Cardiac fibroblast (primary cell): ENCODE data around the gene MED13L.

Experiments
- DNase-seq, 2 donors: peaks; one replicate each; pipeline versions ENCODE4 v3.0.0 to v3.0.0-alpha.2; 2010; ENCODE audit warnings: low read depth in 2 of 2
- H3K4me3 ChIP-seq, 2 donors: replicated peaks in 1 of 2; 1 replicate in 1 of 2; 2 replicates in 1 of 2; pipeline ENCODE4 v1.5.1; 2011; ENCODE audit warnings: low read depth in 2 of 2, low read length in 2 of 2, mild to moderate bottlenecking in 2 of 2, moderate library complexity in 1 of 2
- TF ChIP-seq, protein P1 (sequence below): IDR thresholded peaks from one replicate; pipeline ENCODE4 v1.5.1; 2011; ENCODE audit warnings: low read depth, mild to moderate bottlenecking, low read length, inconsistent platforms

MED13L gene

GRCh38 chr12:115998119-115998633, 279.3 kb downstream of the MED13L start:
- TF ChIP-seq, protein P1, sequence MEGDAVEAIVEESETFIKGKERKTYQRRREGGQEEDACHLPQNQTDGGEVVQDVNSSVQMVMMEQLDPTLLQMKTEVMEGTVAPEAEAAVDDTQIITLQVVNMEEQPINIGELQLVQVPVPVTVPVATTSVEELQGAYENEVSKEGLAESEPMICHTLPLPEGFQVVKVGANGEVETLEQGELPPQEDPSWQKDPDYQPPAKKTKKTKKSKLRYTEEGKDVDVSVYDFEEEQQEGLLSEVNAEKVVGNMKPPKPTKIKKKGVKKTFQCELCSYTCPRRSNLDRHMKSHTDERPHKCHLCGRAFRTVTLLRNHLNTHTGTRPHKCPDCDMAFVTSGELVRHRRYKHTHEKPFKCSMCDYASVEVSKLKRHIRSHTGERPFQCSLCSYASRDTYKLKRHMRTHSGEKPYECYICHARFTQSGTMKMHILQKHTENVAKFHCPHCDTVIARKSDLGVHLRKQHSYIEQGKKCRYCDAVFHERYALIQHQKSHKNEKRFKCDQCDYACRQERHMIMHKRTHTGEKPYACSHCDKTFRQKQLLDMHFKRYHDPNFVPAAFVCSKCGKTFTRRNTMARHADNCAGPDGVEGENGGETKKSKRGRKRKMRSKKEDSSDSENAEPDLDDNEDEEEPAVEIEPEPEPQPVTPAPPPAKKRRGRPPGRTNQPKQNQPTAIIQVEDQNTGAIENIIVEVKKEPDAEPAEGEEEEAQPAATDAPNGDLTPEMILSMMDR, result peak; percentile 50
- H3K4me3 ChIP-seq, result no peak overlapping the region
- DNase-seq, result peak; percentile 76 to 79

- DNase-seq, result no peak
- TF ChIP-seq, protein P1, result no peak
- H3K4me3 ChIP-seq, result no peak overlapping the region
Measured at GRCh38 chr12:115993737-115994136, 283.8 kb downstream of the MED13L start.

- TF ChIP-seq, protein P1, result no peak
- no peak for DNase-seq
- no peak overlapping the region for H3K4me3 ChIP-seq
Measured at GRCh38 chr12:115990241-115990640, 287.3 kb downstream of the MED13L start.

DNA sequence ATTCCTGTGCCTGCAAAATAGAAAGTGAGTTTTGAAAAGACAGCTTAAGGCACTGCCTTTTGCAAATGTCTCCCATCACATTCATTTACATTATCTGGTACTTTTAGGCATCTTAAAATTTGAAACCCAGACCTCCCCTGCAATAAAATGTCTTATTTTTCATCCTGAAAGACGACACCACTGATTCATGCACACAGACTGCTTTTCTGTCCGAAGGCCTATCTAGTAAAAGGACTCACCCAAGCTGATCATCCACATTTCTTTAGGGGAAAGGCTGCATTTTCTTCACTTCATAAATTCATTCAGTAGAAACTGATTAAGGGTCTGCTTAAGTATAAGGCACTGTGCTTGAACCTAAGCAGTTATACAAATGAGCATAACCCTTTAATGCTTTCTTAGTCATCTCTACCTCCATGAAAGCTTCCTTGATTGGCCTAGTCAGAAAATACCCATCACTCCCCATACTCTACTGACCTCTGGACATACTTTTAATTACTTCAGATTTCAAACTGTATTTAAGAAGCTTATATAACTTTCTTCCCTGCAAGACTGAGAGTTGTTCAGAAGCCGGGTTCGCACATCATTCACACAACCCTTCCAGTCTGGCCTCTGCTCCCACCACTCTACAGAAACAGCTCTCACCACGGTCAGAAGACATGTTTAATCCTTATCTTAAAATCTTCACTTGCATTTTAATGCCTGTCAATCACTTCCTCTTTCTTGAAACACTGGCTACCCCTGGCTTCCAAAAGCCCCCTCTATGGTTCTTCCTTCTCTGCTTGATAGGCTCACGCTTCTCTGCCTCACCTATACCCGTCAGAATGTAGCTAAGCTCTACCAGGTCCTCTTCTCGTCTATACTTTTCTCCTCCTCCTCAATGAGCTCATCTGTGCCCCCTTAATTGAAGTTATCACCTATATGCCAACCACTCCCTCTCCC, 288.6 kb downstream of the MED13L start:
- H3K4me3 ChIP-seq, result no peak overlapping the region
- no peak for DNase-seq
- TF ChIP-seq, protein P1, result no peak

GRCh38 chr12:115988212-115988611, 289.3 kb downstream of the MED13L start:
- H3K4me3 ChIP-seq, result no peak overlapping the region
- TF ChIP-seq, protein P1, result no peak
- DNase-seq, result no peak

DNA sequence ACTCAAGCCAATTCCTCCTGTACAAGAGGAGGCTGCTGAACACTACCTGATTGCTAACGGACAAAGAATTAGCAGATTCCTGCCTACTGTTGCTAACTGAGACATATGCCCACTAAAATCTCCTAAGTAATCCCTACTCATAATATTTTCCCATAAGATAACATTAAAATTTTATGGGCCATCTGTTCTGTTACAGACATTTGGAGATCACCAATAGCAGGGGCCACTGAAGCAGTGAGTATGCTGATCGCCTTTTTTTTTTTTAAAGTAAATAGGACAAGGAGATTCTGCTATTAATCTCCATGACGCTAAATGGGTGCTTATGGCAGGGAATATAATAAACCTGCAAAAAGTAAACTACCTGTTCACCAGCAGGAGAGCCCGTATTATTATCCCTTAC, 292.9 kb downstream of the MED13L start:
- H3K4me3 ChIP-seq, result no peak overlapping the region
- TF ChIP-seq, protein P1, result no peak
- DNase-seq, result no peak
